GM23248 (cell line): ENCODE results near the gene AGGF1.

Source experiments
- EZH2 ChIP-seq: fragments of 200-600 bp; sonication (generic); IDR thresholded peaks from 2 replicates; pipeline ENCODE4 v1.6.1; 2018; ENCODE audit warnings: antibody characterized with exemption, mild to moderate bottlenecking; ENCODE audit not compliant: insufficient read depth, poor library complexity, severe bottlenecking
- EZH2phosphoT487 ChIP-seq: fragments of 200-600 bp; sonication (generic); IDR thresholded peaks from 2 replicates; pipeline ENCODE4 v1.6.1; 2018; ENCODE audit warnings: antibody characterized with exemption, moderate library complexity, mild to moderate bottlenecking, low read depth; ENCODE audit not compliant: insufficient read depth

- TF ChIP-seq EZH2phosphoT487: no peak
- no peak for TF ChIP-seq EZH2
Observed at GRCh38 chr5:77022511-77023417, 7.4 kb upstream of the AGGF1 start.
